Stimulated activated CD8-positive, alpha-beta memory T cell treated with anti-CD3 and anti-CD28 coated beads, Interleukin-7, amount 100 ng/mL, for 4 hours (primary cell): ENCODE data around the gene CCR7.

Source experiments
- DNase-seq, 2 donors: peaks; one replicate each; pipeline ENCODE4 v3.0.0-alpha.2; 2020; ENCODE audit warnings: low read depth in 2 of 2

Gene CCR7

GRCh38 chr17:40516581-40517285, 48.5 kb downstream of the CCR7 start:
- DNase-seq, result peak; percentile 53 to 66

- DNase-seq, result peak in 1 of 2 donors; percentile 19
Observed at GRCh38 chr17:40515491-40516041, 49.7 kb downstream of the CCR7 start.

- DNase-seq, result no peak
Observed at GRCh38 chr17:40515011-40515410, 50.3 kb downstream of the CCR7 start.

DNA sequence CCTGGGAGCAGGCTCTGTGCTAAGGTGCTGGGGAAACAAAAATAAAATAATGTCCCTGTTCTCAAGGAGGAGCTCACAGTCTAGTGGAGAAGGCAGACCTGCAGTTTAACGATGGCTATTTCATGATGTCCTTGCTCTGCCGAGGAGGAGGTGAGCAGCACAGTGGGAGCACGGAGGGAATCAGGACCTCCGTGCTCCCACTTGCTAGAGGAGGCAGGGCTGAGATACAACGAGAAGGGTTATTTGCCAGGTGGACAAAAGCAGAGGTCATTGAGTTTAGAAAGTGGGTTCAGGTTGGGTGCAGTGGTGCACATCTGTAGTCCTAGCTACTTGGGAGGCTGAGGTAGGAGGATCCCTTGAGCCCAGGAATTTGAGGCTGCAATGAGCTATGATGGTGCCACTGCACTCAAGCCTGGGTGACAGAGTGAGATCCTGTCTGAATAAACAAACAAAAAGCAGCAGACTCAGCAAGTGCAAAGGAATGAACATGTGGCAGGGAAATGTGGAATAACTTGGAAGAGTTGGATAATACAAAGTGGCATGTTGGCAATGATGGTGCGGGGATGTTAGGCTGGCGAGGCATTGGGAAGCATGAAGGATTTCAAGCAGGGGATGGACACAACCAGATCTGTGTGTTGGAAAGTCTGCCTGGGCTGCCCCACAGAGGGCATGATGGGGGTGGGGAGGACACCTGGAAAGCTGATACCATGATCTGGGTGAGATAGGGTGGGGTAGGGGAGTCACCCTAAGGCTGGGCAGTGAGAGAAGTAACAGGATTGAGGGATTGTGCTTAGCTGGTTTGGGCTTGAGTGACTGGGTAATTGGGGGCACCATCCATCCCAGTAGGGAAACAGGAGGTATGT, 51.0 kb downstream of the CCR7 start:
- no peak for DNase-seq

DNA sequence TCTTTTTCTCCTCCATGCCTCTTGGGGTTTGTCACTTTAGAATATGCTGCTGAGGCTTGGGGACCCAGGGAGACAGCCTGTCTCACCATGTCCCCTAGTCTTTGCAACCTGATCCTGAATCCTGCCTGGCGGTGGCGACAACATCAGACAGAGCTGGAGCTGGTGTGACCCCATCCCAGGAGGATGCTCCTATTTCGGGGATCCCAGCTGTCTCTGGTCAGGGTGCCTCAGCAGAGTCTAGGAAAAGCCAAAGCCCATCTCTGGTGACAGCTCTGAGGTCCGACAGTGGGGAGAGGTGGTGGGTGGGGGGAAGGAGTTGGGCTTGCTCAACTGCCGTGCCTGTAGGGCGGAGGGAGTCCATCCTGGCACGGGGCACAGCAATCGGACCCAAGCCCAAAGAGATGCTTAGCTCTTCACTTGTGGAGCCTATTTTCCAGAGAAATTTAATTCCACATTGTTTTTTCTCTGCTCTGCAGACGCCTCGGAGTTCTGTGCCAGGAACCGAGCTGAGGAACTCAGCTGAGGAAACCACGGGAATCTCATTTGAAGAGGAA, 53.5 kb downstream of the CCR7 start:
- DNase-seq, result no peak

DNA sequence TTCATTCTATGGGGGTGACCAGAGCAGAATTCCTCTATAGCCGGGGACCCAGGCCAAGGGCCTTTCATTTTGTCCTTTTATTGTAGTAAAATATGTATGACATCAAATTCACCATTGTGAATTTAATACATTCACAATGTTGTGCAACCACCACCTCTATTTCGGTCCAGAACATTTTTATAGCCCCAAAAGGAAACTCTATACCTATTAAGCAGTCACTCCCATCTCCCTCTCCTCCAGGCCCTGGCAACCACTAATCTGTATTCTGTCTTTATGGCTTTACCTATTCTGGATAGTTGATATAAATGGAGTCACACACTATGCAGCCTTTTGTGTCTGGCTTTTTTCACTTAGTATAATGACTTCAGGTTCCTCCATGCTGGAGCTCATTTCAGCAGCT, 54.1 kb downstream of the CCR7 start:
- DNase-seq, result no peak

GRCh38 chr17:40510328-40510648, 55.0 kb downstream of the CCR7 start:
- no peak for DNase-seq

- no peak for DNase-seq
Observed at GRCh38 chr17:40509626-40510327, 55.5 kb downstream of the CCR7 start.

DNA sequence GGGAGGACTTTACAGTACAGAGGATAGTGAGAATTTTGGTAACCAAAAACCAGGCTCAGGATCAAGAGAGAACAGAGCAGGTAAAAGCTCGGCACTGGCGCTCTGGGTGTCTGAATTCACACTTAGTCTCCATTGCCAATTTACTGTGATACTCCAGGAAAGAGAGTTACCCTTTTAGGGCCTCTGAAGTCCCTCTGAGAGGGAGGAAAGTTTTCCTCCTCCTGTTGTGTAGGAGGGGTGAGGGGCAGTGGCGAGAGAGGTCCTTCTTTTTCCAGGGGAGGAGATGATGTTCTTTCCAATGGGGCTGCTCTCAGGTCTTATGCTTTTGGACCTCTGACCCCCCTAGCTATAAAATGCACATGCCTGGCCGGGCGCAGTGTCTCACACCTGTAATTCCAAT, 58.5 kb downstream of the CCR7 start:
- no peak for DNase-seq
